Ascending aorta (tissue), 2 donors: ENCODE results near the gene GABRA5. TPM values are rescaled to one million over a fixed set of nuclear protein-coding genes. Genes with fewer than 3 reads are reported as not detected.
A peak's percentile ranks its signal among the peaks of the same experiment; 100 is the strongest.
"Not testable (repeated sequence)": the region's sequence is repeated elsewhere in the genome, so short reads cannot be mapped to it uniquely, and the experiment has no call there.

Source experiments
- DNase-seq, 2 donors: peaks; one replicate each; pipeline ENCODE4 v3.0.0-alpha.2; 2019; ENCODE audit warnings: low spot score in 2 of 2
- H3K27ac ChIP-seq, 2 donors: fragments of 200-600 bp; sonication (generic); one replicate each; pipeline ENCODE4 v1.5.1; 2016 to 2017; ENCODE audit warnings: mild to moderate bottlenecking in 1 of 2
- H3K27me3 ChIP-seq: fragments of 200-600 bp; sonication (generic); one replicate; pipeline ENCODE4 v1.5.1; 2017
- H3K36me3 ChIP-seq, 2 donors: fragments of 200-600 bp; sonication (generic); one replicate each; pipeline ENCODE4 v1.5.1; 2016
- H3K4me1 ChIP-seq, 2 donors: fragments of 200-600 bp; sonication (generic); one replicate each; pipeline ENCODE4 v1.5.1; 2016 to 2017; ENCODE audit warnings: mild to moderate bottlenecking in 1 of 2
- H3K4me3 ChIP-seq, 2 donors: fragments of 200-600 bp; sonication (generic); one replicate each; pipeline ENCODE4 v1.5.1; 2016 to 2017; ENCODE audit warnings: mild to moderate bottlenecking in 1 of 2
- H3K9me3 ChIP-seq, 2 donors: fragments of 200-600 bp; sonication (generic); one replicate each; pipeline ENCODE4 v1.5.1; 2016
- intact Hi-C: fragments of 100-400 bp; cut with DNase I; formaldehyde crosslinking; loops from one replicate; pipeline ENCODE4 v1.15.1; 2023
- total RNA-seq: library from RNA; depleted of rRNA; stranded (reverse); fragments of >200 nt; gene quantifications from one replicate; pipeline ENCODE4 v1.1.0, GENCODE V29; 2016
- TF ChIP-seq, protein P1 (sequence below), 3 experiments: fragments of 200-600 bp in 2 of 3; fragments of 450-650 bp in 1 of 3; sonication (generic) in 2 of 3; IDR thresholded peaks; one replicate each; pipeline ENCODE4 v1.5.1; 2016 to 2019; ENCODE audit warnings: antibody characterized with exemption in 3 of 3, mild to moderate bottlenecking in 1 of 3, moderate library complexity in 1 of 3

The GABRA5 gene
- not detected for total RNA-seq

DNA sequence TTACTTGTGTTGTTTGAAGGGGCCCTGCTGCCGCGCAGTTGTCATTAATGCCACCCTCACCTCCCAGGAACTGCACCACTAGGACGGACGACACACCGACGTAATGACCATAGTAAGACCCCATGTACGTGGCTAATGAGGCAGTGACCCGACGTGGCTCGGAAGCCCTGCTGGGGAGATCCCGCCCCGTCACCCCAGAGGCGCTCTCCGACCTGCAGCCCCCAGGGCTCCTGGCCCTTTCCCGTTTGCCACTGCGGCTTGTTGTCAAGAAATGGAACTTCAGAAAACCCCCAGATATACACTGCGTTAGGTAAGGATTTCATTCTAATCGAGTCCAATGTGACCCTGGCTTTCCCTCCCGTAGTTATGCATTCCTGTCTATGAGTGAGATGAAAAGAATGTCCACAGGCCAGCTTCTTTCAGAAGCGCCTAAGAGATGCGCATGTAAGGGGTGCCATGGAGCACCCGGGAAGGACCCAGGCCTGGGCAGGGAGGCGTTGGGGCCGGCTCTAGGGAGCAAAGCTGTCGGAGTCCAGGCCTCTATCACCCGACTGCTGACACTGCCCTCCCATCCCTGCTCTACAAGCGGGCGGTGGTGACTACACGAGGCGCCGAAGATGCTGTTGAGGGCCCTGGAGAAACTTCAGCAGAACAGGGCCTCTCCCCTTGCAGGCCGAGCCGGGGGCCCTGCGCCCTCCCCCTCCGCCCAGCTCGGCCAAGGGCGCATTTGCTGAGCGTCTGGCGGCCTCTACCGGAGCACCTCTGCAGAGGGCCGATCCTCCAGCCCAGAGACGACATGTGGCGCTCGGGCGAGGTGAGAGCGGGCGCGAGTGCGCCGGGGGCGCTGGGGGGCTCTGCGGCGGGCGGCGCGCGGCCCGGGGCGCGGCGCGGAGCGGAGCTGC, at the start of gene GABRA5:
Gene GABRA5 (plus strand): TSS at position 765 of the 902 bp plus-strand sequence. CDS start 2,187 bp downstream, outside the sequence.
- H3K36me3 ChIP-seq, result no peaks in the 10 kb centered on the region
- intact Hi-C loops, result loop anchor here (10.0 kb wide), 1 partner anchor 1362 kb away; no protein-coding TSS in a partner anchor
- no peak within 1 kb of the TSS for H3K27ac ChIP-seq
- peak within 1 kb of the TSS in 1 of 2 donors; percentile 49 for H3K4me3 ChIP-seq
- H3K4me1 ChIP-seq, result no peaks in the 10 kb centered on the region
- peaks cover 10% of the 10 kb centered on the region for H3K27me3 ChIP-seq
- TF ChIP-seq, protein P1, sequence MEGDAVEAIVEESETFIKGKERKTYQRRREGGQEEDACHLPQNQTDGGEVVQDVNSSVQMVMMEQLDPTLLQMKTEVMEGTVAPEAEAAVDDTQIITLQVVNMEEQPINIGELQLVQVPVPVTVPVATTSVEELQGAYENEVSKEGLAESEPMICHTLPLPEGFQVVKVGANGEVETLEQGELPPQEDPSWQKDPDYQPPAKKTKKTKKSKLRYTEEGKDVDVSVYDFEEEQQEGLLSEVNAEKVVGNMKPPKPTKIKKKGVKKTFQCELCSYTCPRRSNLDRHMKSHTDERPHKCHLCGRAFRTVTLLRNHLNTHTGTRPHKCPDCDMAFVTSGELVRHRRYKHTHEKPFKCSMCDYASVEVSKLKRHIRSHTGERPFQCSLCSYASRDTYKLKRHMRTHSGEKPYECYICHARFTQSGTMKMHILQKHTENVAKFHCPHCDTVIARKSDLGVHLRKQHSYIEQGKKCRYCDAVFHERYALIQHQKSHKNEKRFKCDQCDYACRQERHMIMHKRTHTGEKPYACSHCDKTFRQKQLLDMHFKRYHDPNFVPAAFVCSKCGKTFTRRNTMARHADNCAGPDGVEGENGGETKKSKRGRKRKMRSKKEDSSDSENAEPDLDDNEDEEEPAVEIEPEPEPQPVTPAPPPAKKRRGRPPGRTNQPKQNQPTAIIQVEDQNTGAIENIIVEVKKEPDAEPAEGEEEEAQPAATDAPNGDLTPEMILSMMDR (IDR thresholded peaks at IDR 0.05), result no peak
- no peak for DNase-seq
- no peaks in the 10 kb centered on the region for H3K9me3 ChIP-seq

GRCh38 chr15:26831191-26831590, 35.7 kb upstream of the GABRA5 start:
- H3K4me3 ChIP-seq, DNase-seq, H3K9me3 ChIP-seq, intact Hi-C loops, H3K27ac ChIP-seq, H3K27me3 ChIP-seq, H3K36me3 ChIP-seq, H3K4me1 ChIP-seq: not testable (repeated sequence)

GRCh38 chr15:26831951-26832350, 34.9 kb upstream of the GABRA5 start:
- DNase-seq, result no peak
- H3K9me3 ChIP-seq, result no peaks in the 10 kb centered on the region
- intact Hi-C loops, result no loop called here
- no peaks in the 10 kb centered on the region for H3K27me3 ChIP-seq
- H3K4me3 ChIP-seq, result no peak overlapping the region
- TF ChIP-seq, protein P1 (IDR thresholded peaks at IDR 0.05), result no peak
- no peak overlapping the region for H3K27ac ChIP-seq
- H3K36me3 ChIP-seq, result no peaks in the 10 kb centered on the region
- no peaks in the 10 kb centered on the region for H3K4me1 ChIP-seq

- Histone ChIP-seq H3K36me3 (no peaks in the 10 kb centered on the region), H3K4me3 (no peak overlapping the region), H3K27ac (no peak overlapping the region), H3K4me1 (no peaks in the 10 kb centered on the region), H3K9me3 (no peaks in the 10 kb centered on the region), H3K27me3 (no peaks in the 10 kb centered on the region)
- TF ChIP-seq, protein P1 (IDR thresholded peaks at IDR 0.05), result no peak
- no peak for DNase-seq
- intact Hi-C loops, result no loop called here
Observed at GRCh38 chr15:26838742-26839460, 28.0 kb upstream of the GABRA5 start.

DNA sequence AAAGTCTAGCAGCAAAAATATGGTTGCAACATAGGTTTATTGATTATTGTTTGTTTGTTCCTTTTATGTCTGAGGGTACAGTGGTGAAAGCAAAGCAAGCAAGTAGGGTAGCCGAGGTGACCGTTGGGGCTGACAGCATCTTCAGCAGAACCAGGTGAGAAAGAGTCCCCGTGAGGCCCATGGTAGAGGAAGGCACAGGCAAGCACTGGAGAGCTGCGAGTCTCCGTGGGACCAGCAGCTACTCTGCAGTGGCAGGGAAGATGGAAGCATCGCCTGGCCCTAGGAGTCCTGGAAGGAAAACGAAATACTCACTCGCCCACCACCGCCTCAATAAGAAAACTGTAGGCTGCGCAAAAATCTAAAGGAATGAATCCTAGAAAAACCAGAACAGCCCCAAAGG, 25.3 kb upstream of the GABRA5 start:
- Histone ChIP-seq H3K4me1 (no peaks in the 10 kb centered on the region), H3K27ac (no peak overlapping the region), H3K36me3 (no peaks in the 10 kb centered on the region), H3K27me3 (no peaks in the 10 kb centered on the region), H3K4me3 (no peak overlapping the region), H3K9me3 (no peaks in the 10 kb centered on the region)
- intact Hi-C loops, result no loop called here
- no peak for DNase-seq
- TF ChIP-seq, protein P1 (IDR thresholded peaks at IDR 0.05), result no peak

DNA sequence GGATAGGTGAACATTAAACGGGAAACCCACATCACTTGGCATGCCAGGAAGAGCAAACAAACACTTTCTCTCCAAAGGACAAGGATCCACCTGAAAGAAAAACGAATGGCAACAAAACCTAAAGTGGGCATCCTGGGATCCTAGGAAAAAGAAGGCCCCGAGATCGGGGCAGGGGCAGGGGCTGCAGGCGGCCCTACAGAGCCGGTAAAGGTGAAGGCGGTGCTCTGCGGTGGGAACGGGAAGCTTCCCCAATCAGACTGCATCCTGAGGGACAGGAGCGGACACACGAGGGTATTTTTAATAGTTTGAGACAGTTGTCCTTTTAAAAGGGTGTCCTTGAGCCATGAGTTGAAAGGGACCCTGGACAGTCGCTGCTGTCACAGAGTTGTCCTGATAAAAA, 24.9 kb upstream of the GABRA5 start:
- H3K36me3 ChIP-seq, result no peaks in the 10 kb centered on the region
- no peaks in the 10 kb centered on the region for H3K9me3 ChIP-seq
- no peaks in the 10 kb centered on the region for H3K27me3 ChIP-seq
- no peaks in the 10 kb centered on the region for H3K4me1 ChIP-seq
- DNase-seq, result no peak
- H3K27ac ChIP-seq, result no peak overlapping the region
- no peak overlapping the region for H3K4me3 ChIP-seq
- intact Hi-C loops, result no loop called here
- TF ChIP-seq, protein P1 (IDR thresholded peaks at IDR 0.05), result no peak
